ENCODE measurements around the gene NRN1L.
"Not testable (repeated sequence)": the region's sequence is repeated elsewhere in the genome, so short reads cannot be mapped to it uniquely, and the experiment has no call there.

Gene NRN1L

DNA sequence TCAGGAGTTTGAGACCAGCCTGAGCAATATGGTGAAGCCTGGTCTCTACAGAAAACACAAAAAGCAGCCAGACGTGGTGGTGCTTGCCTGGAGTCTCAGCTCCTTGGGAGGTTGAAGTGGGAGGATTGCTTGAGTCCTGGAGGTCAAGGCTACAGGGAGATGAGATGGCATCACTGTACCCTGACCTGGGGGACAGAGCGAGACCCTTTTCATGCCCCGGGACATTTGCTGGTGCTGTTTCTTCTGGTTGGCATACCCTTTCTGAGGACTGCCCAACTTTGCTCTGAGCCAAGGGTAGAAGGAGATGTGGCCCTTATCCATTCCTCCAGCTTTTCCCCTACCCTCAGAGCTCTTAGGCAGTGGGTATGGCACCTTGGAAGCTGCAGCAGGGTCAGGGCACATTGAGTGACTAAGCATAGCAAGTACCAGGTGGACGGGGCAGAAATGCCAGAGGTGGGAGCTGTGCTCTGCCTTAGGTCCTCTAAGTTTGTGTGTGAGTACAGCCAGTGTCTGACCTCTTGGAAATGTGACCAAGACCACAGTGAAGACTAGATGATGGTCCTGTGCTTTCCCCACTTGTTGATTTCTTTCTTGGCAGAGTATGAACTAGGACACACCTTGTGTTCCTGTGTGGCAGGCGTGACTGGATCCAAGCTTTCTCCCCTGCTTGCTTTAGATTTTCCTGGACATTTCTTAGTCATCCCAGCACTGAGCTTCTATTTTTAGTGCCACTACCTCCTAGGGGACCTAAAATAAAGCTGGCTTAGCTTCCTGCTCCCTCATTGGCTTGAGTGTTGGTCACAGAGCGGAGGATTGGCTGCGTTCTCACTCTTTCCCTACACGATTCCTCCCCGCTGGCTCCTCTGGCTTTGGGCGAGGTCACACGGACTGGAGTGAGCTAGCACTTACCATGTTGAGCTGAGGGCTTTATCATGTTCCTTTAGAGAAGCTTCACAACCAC, 21.8 kb upstream of the NRN1L start:
- H3K36me3 ChIP-seq (ENCODE audit: insufficient read depth) = peaks cover 4% of the 10 kb centered on the region; the same call in 1 of the 2 replicates
- no peaks in the 10 kb centered on the region for H4K20me1 ChIP-seq (ENCODE audit: insufficient read depth)
- no peak overlapping the region for H3K4me2 ChIP-seq
- H3K9ac ChIP-seq = no peak overlapping the region
- H3K4me1 ChIP-seq (ENCODE audit: low read depth, poor library complexity, severe bottlenecking) = peaks cover 24% of the 10 kb centered on the region
- H3K27me3 ChIP-seq (ENCODE audit: insufficient read depth, low read depth) = no peaks in the 10 kb centered on the region
- peaks cover 44% of the 10 kb centered on the region for H3K79me2 ChIP-seq (ENCODE audit: insufficient read depth, low read depth)
- no peak overlapping the region for H3K27ac ChIP-seq
- H2AFZ ChIP-seq (ENCODE audit: low read depth) = no peak overlapping the region
- TF ChIP-seq, protein P1, sequence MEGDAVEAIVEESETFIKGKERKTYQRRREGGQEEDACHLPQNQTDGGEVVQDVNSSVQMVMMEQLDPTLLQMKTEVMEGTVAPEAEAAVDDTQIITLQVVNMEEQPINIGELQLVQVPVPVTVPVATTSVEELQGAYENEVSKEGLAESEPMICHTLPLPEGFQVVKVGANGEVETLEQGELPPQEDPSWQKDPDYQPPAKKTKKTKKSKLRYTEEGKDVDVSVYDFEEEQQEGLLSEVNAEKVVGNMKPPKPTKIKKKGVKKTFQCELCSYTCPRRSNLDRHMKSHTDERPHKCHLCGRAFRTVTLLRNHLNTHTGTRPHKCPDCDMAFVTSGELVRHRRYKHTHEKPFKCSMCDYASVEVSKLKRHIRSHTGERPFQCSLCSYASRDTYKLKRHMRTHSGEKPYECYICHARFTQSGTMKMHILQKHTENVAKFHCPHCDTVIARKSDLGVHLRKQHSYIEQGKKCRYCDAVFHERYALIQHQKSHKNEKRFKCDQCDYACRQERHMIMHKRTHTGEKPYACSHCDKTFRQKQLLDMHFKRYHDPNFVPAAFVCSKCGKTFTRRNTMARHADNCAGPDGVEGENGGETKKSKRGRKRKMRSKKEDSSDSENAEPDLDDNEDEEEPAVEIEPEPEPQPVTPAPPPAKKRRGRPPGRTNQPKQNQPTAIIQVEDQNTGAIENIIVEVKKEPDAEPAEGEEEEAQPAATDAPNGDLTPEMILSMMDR (conservative IDR thresholded peaks at IDR 0.05; ENCODE audit: low read depth, low read length) = no peak
- no peak overlapping the region for H3K4me3 ChIP-seq (IDR thresholded peaks at IDR 0.05; ENCODE audit: insufficient read depth, low read depth, low read length)

DNA sequence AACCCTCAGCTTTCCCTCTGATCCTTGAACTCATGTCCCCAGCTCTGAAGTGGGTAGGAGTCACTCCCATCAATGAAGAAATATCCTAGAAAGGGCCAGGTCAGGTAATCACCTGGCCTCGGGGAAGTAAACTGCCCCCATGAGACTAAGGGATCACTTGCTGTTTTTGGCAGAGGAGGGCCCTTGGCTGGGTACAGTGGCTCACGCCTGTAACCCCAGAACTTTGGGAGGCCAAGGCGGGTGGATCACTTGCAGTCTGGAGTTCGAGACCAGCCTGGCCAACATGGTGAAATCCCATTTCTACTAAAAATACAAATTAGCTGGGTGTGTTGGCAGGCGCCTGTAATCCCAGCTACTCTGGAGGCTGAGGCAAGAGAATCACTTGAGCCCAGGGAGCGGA, 20.6 kb upstream of the NRN1L start:
- H3K36me3 ChIP-seq (ENCODE audit: insufficient read depth) = not testable (repeated sequence)

DNA sequence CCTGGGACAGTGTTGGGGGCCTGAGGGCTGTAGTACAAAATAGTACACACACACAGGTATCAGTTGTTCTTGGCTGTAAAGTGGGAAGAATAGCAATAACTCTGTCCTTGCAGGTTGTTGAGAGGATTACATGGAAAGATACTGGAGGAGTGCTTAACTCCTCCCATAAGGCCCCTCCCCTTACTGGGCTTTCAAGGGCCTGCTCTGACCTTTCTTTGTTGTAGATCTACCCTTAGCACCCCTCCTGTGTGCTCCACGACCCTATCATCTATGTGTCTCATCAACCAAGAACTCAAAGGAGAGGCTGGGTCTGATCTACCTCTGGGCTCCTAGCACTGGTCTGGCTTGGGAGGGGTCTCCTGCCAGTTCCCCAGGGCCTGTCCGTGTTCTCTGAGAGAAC, 20.1 kb upstream of the NRN1L start:
- H2AFZ ChIP-seq (ENCODE audit: low read depth) = no peak overlapping the region
- H3K27me3 ChIP-seq (ENCODE audit: insufficient read depth, low read depth) = no peaks in the 10 kb centered on the region
- TF ChIP-seq, protein P1 (conservative IDR thresholded peaks at IDR 0.05; ENCODE audit: low read depth, low read length) = no peak
- H3K9ac ChIP-seq = no peak overlapping the region
- H3K4me2 ChIP-seq = no peak overlapping the region
- H3K27ac ChIP-seq = no peak overlapping the region
- peaks cover 27% of the 10 kb centered on the region; the same call in 1 of the 2 replicates for H3K79me2 ChIP-seq (ENCODE audit: insufficient read depth, low read depth)
- H3K36me3 ChIP-seq (ENCODE audit: insufficient read depth) = peaks cover 4% of the 10 kb centered on the region; the same call in 1 of the 2 replicates
- H3K4me1 ChIP-seq (ENCODE audit: low read depth, poor library complexity, severe bottlenecking) = peaks cover 24% of the 10 kb centered on the region
- no peaks in the 10 kb centered on the region for H4K20me1 ChIP-seq (ENCODE audit: insufficient read depth)
- no peak overlapping the region for H3K4me3 ChIP-seq (IDR thresholded peaks at IDR 0.05; ENCODE audit: insufficient read depth, low read depth, low read length)

More for the DNA sequence above, 20.6 kb upstream of the NRN1L start:
- not testable (repeated sequence) for H4K20me1 ChIP-seq (ENCODE audit: insufficient read depth); H2AFZ ChIP-seq (ENCODE audit: low read depth); H3K27me3 ChIP-seq (ENCODE audit: insufficient read depth, low read depth); H3K9ac ChIP-seq; H3K27ac ChIP-seq; H3K4me2 ChIP-seq; H3K4me3 ChIP-seq (IDR thresholded peaks at IDR 0.05; ENCODE audit: insufficient read depth, low read depth, low read length)
- peaks cover 33% of the 10 kb centered on the region; the same call in 1 of the 2 replicates for H3K79me2 ChIP-seq (ENCODE audit: insufficient read depth, low read depth)
- peaks cover 24% of the 10 kb centered on the region for H3K4me1 ChIP-seq (ENCODE audit: low read depth, poor library complexity, severe bottlenecking)

DNA sequence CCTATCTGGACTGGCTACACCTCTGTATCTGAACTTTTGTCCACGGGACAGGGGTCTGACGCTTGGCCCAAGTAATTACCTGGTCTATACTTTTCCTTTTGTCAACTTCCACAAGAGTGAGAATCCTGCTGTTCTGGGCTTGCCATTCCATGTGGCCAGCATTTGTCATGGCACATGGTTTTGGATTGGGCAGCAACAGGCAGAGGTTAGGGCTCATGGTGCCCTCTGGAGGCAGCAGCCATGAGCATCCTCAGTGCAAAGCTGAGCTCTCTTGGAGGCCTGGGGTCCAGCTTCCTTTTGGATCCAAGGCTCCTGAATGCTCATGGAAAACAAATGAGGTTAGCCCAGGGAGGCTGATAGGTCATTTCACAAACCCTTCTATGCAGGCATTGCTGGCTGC, 19.4 kb upstream of the NRN1L start:
- H3K4me2 ChIP-seq = no peak overlapping the region
- peaks cover 29% of the 10 kb centered on the region for H3K4me1 ChIP-seq (ENCODE audit: low read depth, poor library complexity, severe bottlenecking)
- H3K4me3 ChIP-seq (IDR thresholded peaks at IDR 0.05; ENCODE audit: insufficient read depth, low read depth, low read length) = no peak overlapping the region
- peaks cover 4% of the 10 kb centered on the region; the same call in 1 of the 2 replicates for H3K36me3 ChIP-seq (ENCODE audit: insufficient read depth)
- H3K9ac ChIP-seq = no peak overlapping the region
- no peaks in the 10 kb centered on the region for H4K20me1 ChIP-seq (ENCODE audit: insufficient read depth)
- H3K27ac ChIP-seq = no peak overlapping the region; the same call in 1 of the 2 replicates
- no peaks in the 10 kb centered on the region for H3K27me3 ChIP-seq (ENCODE audit: insufficient read depth, low read depth)
- no peak overlapping the region for H2AFZ ChIP-seq (ENCODE audit: low read depth)
- TF ChIP-seq, protein P1 (conservative IDR thresholded peaks at IDR 0.05; ENCODE audit: low read depth, low read length) = no peak; the same call in 1 of the 2 replicates
- H3K79me2 ChIP-seq (ENCODE audit: insufficient read depth, low read depth) = peaks cover 26% of the 10 kb centered on the region; the same call in 1 of the 2 replicates
